Germinal center (tissue), 1 donor: ENCODE results near the gene SERPINE2.

Source experiments
- DNase-seq: peaks from one replicate; pipeline ENCODE4 v3.0.0; 2012; ENCODE audit warnings: mixed read lengths, low spot score

Gene SERPINE2

DNA sequence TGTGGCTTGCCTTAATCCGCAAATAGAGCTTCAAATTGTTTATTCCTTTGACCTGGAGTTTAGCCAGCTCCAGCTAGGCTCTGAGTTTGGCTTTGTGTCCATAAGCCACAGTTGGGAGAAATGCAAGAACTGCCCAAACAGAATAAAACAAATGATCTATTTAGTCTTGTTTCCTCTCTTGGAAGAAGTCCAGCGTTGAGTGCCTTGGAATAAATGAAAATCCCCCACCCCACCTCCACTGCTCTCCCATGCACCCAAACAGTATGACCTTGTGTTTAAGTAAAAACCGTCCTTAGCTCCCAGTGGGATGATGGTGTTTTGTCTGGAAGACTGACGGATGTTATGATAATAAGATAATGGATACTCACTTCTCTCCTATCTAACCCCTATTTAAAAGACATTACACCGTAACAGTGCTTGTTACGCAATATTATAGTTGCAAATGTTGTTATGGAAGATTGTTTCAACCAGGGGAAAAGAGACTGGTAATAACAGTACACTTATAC is 3.2 kb upstream of the SERPINE2 start:
- DNase-seq = no peak

DNA sequence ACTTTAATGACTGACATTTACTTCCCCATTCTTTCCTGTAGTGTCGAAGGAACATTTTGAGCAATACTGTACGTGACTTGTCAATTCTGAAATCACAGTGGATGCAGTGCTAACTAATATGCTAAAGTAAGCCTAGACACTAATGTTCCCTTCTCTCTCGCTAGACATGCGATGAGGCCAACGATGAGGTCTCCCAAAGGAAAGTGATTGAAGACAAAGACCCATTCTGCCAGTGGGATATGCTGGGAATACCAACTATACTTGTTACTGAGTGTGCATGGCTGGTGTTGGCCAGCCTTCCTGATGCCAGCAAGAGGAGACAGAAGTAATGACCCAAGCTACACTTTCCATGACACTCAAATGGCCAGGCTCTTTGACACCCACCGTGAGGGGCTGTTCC is 2.5 kb upstream of the SERPINE2 start:
- DNase-seq = no peak

DNA sequence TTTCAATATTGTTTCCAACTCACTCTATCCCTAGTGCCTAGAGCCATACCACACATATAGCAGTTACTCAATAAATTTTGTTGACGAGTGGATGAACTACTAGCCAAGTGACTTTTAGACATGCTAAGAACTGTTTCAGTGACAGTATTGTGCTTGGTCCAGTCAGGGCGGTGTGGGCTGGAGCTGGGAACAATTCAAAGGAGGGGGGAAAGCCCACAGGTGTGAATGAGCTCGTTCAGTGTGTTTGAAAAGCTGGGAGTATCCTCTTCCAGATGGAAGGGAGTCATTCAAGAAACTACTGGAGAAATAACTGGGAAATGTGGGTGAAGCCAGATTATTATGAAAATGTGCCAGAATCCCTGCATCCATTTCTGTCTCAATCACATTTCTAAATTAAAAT is 1.7 kb upstream of the SERPINE2 start:
- DNase-seq = no peak

DNA sequence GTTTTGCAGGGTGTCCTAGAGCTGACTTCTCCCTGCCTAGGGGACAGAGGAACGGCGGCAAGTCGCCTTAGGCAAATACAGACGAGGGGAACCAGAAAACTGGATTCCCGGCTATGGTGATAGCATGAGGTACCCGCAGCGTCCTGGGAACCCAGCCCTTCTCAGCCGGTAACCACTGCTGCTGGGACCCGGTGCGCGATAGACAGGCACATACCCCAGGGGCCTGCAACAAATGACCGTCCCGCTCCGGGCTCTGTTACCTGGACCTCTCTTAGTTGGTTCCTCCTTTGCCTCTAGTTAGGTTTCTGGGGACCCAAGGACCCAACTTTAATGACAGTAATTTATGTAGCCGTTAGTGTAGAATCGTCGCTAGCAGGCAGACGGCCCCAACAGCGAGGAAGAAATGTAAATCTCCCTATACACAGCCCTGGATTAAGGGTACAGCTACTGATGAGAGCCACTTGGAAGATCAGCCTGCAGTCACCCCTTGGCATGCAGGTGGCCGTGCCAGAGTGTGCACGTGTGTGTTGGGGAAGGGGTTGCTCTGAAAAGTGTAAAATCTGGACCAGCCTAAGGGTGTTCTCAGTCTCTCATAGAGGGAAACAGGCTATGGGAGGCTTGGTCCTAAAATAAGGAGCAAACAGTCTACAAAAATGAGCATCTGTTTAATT is 819 bp upstream of the SERPINE2 start:
- DNase-seq = peak; percentile 10

DNA sequence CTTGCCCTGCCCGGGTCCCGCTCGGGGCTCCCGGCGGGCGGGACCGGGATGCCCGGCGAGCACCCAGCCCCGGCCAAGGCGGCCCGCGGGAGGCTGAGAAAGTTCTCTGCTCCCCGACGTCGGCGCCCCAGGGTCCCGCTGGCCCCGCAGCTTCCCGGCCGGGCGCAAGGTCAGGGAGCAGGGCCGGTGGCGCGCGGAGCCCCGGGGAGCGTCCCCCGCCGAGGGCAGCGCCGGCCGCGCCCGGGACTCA is 331 bp downstream of the SERPINE2 start:
- DNase-seq = no peak

- DNase-seq = peak; percentile 34
Observed at GRCh38 chr2:224038049-224038829, 847 bp downstream of the SERPINE2 start.

- no peak for DNase-seq
Observed at GRCh38 chr2:224036731-224037361, 2.2 kb downstream of the SERPINE2 start.

DNA sequence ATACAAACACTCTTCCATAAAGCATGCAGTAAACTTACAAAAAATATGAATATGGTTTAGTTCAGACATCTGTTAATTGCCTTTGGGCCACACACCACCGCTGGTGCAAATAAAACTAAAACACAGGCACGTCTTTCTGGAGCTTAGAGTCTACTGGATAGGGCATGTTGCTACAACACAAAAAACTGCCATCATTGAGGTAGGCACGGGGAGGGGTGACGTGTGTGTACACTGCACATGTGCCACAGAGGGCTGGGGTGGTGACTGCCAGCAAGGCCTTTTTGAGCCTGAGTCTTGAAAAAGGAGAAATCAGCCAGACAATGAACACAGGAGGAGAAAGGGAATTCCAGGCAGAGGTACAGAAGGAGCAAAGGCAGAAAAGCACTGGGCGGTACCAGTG is 5.1 kb downstream of the SERPINE2 start:
- DNase-seq = no peak

DNA sequence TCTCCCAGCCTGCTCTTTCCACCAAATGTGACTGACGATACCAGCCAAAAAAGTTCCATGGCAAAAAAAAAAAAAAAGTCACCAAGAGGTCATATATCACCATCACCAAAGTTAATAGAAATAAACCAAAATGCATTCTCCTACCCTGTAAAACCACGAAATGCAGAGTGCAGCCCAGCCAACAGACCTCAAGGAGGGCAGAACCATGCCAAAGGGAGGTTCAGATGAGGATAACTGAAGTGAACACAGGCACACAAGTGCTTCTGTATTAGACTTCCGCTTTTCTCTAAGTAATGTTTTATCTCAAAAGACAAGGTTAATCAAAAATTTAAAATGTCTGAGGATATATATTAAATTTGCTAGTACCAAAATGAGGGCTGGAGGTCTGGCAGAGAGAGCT is 5.5 kb downstream of the SERPINE2 start:
- no peak for DNase-seq

DNA sequence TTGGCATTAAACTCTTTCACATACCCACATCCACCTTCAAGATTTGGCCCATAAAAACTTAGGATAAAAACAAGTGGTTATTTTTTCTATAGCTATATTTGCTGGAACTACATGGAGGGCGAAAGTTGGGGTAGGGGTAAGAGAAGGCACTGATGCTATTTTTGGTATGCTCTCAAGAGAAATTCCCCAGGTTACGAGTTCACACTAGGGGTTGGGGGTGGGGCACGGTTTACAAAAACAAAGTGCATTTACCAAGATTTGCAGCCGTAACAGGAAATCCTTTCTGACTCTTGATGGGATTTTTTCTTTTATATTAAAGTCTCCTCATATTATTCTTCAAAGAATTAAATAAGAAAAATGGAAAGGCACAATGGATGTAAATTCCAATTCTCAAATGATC is 6.8 kb downstream of the SERPINE2 start:
- DNase-seq = no peak

- DNase-seq = no peak
Observed at GRCh38 chr2:224031358-224031970, 7.6 kb downstream of the SERPINE2 start.

DNA sequence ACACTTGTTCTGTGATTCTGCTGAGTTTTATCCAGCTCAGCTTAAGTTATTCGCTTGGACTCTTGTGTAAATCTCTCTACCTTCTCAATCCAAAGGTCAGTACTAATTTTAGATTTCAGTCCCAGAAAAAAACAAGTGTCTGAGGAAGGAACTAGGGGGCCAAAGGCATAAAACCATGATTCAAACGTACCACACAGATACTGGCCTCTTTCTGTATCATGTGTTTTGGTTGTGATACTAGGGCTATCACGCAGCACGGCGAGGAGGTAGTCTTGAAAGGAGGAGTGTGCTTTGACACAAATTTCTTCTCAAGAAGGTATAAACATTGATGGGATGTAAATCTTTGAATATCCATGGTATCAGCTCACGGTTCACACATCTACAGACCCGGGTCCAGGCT is 8.3 kb downstream of the SERPINE2 start:
- no peak for DNase-seq

- DNase-seq = no peak
Observed at GRCh38 chr2:224029876-224030275, 9.2 kb downstream of the SERPINE2 start.

DNA sequence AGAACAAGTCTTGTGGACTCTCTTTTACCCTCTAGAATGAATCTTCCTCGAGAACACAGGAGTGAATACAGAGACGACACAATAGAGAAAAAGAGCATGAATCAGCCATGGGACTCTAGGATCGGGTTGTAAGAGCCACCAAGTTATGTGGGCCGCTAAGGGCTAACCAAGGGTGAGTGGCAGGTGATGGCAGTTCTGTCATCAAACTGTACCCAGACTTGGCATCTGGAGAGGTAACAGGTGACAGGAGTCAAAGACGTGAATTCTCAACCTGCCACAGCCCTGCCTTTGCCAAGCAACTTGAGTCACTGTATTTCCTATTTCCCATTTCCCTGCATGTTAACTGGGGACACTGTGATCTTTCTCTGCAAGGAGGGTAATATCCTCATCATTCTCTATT is 11.2 kb downstream of the SERPINE2 start:
- DNase-seq = no peak

DNA sequence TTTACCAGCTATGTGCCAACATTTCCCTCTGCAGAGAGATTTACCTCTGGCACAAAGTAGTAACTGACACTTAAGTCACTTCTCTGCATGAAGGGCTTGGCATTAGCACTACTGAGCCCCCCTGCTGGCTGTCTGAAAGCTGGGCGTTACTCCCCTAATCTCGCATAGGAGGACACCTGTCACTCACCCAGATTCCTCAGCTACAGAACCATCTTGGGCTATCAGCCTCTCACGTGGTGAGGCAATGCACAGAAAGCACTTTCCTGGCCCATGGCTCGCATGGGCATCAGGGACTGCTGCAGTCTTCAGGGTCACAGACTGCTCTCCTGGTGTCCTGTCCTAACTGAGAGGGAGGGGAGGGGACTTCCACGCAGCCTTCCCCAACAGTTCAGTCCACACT is 12.0 kb downstream of the SERPINE2 start:
- DNase-seq = no peak

DNA sequence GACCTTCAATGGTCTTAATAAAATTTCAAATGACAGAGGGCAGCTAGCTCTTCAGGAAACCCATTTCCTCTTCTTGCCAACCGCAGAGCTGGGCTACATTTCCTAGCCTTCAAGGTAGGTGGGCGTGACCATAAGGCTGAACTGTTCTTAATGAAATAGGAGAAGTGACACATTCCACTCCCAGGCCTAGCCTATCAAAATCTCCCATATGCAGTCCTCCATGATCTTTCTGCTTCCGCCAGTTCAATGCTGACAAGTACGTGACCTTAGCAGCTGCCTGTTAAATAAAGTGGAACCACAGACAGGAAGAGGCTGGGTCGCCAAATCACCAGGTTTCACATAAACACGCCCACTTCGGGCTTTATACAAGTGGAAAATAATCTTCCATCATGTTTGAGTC is 13.2 kb downstream of the SERPINE2 start:
- peak; percentile 36 for DNase-seq

DNA sequence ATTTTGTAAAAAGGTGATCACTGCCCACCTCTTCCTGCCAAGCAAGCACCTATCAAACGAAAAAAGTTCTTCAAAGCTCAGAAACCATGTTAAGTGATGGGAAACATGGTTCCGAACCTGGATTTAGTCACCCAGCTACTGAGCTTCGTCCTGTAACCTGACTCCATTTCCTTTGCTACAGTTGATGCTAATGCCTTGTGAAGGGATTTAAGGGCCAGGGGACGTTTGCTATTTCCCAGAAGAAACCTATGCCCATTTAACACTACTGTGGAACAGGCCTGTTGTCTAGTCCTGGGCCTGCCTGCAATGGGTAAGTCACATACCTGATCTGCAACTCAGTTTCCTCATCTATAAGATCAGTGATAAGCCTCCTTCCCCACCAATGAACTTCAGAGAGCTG is 14.8 kb downstream of the SERPINE2 start:
- DNase-seq = no peak

DNA sequence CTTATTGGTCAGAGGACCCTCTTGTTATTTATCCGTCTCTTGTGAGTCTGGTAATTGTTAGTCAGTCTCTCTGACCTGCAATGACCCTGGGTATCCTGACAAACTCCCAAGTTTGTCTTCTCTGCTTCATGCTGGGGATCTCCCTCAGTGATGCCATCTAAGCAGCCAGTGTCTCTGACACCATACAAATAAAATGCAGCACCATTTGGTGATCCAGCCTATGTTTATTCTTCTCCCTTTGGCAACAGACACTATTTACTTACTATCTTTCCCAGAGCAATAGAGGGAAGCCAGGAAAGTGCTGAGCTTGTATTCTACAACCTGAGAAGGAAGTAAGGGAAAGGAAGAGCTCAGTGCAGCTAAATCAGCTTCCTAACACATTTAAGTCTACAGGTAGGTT is 15.9 kb downstream of the SERPINE2 start:
- DNase-seq = no peak

GRCh38 chr2:224022486-224022885 is 16.6 kb downstream of the SERPINE2 start:
- DNase-seq = no peak

DNA sequence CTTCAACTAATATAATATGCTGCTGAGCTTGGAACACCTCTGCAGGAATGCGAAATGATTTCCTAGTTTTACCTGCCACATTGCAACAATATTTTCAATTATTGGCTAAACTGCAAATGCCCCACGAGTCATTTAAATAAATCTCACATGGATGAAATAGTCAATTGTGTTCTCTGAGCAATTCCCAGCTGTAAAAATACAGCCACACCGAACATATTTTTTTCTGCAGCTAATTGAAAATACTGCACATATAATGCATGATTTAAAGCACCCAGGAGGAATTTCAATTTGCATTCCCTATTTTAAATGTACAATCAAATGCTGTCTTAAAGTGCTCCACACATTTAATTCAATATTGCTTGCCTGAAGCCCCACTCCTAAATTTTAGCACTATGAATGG is 18.6 kb downstream of the SERPINE2 start:
- DNase-seq = no peak

DNA sequence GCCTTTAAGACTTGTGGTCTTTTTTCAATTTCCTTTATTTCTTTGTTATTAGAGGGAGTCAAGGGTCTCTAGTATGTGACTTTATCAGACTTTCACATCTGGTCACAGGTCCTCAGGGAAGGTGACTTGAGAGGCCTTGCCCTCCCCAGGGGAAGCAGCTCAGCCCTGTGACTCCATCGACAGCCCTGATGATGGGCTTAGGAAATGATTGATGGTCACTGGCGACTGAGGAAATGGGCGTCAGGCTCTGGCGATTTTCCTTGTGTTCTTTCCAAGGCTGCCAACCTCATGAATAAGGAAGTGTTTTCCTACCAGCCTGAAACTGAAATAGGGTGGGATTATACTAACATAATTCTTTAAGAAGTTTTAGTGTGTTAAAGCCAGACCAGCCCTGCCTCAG is 21.1 kb downstream of the SERPINE2 start:
- DNase-seq = no peak

GRCh38 chr2:224016963-224017362 is 22.1 kb downstream of the SERPINE2 start:
- no peak for DNase-seq

DNA sequence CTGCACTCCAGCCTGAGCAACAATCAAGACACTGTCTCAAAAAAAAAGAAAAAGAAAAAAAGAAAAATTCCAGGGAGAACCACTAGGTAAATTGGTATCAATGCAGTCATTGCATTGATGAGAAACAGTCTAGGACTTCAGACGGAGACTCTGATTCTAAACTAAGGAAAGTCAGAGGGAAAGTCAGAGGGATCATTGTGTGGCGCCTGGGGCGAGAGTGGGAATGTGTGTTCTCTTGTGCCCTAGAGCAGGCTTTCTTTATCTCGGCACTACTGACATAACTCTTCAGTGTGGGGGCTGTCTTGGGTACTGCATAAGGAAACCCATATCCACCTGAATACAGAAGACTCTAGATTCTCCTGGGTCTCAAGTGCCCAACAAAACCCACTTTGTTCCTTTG is 24.8 kb downstream of the SERPINE2 start:
- no peak for DNase-seq
